KMS-11 (cell line): ENCODE data around the gene MITF.

Experiments used
- H2AFZ ChIP-seq: fragments of 200-600 bp; sonication (generic); 2 replicates; pipeline ENCODE4 v1.6.1; 2016; ENCODE audit warnings: antibody characterized with exemption, mixed run types, low read depth
- H3K27ac ChIP-seq: fragments of 200-600 bp; sonication (generic); 2 replicates; pipeline ENCODE4 v1.6.1; 2016; ENCODE audit warnings: mild to moderate bottlenecking, mixed run types
- H3K27me3 ChIP-seq: fragments of 200-600 bp; sonication (generic); 2 replicates; pipeline ENCODE4 v1.6.1; 2017; ENCODE audit warnings: mild to moderate bottlenecking, low read depth, mixed run types, moderate library complexity; ENCODE audit not compliant: insufficient read depth
- H3K36me3 ChIP-seq: fragments of 200-600 bp; sonication (generic); 2 replicates; pipeline ENCODE4 v1.6.1; 2017; ENCODE audit warnings: mild to moderate bottlenecking, mixed run types; ENCODE audit not compliant: insufficient read depth
- H3K4me1 ChIP-seq: fragments of 200-600 bp; sonication (generic); 2 replicates; pipeline ENCODE4 v1.6.1; 2016; ENCODE audit warnings: mild to moderate bottlenecking, low read depth, mixed run types; ENCODE audit not compliant: poor library complexity, severe bottlenecking
- H3K4me2 ChIP-seq: fragments of 200-600 bp; sonication (generic); 2 replicates; pipeline ENCODE4 v1.7.0; 2016; ENCODE audit warnings: mild to moderate bottlenecking, mixed run types
- H3K4me3 ChIP-seq: fragments of 200-600 bp; sonication (generic); IDR thresholded peaks from 2 replicates; pipeline ENCODE4 v1.6.1; 2017; ENCODE audit warnings: low read depth, low read length, mixed read lengths; ENCODE audit not compliant: insufficient read depth
- H3K79me2 ChIP-seq: fragments of 200-600 bp; sonication (generic); 2 replicates; pipeline ENCODE4 v1.6.1; 2016; ENCODE audit warnings: low read depth, mixed run types; ENCODE audit not compliant: insufficient read depth
- H3K9ac ChIP-seq: fragments of 200-600 bp; sonication (generic); 2 replicates; pipeline ENCODE4 v1.6.1; 2016; ENCODE audit warnings: mild to moderate bottlenecking, mixed run types
- H4K20me1 ChIP-seq: fragments of 200-600 bp; sonication (generic); 2 replicates; pipeline ENCODE4 v1.6.1; 2016; ENCODE audit warnings: mild to moderate bottlenecking, mixed run types; ENCODE audit not compliant: insufficient read depth
- TF ChIP-seq, protein P1 (sequence below): fragments of 200-600 bp; sonication (generic); conservative IDR thresholded peaks from 2 replicates; pipeline ENCODE4 v1.6.1; 2017; ENCODE audit warnings: low read depth, mild to moderate bottlenecking, antibody characterized with exemption, low read length, moderate library complexity, mixed read lengths

The MITF gene

DNA sequence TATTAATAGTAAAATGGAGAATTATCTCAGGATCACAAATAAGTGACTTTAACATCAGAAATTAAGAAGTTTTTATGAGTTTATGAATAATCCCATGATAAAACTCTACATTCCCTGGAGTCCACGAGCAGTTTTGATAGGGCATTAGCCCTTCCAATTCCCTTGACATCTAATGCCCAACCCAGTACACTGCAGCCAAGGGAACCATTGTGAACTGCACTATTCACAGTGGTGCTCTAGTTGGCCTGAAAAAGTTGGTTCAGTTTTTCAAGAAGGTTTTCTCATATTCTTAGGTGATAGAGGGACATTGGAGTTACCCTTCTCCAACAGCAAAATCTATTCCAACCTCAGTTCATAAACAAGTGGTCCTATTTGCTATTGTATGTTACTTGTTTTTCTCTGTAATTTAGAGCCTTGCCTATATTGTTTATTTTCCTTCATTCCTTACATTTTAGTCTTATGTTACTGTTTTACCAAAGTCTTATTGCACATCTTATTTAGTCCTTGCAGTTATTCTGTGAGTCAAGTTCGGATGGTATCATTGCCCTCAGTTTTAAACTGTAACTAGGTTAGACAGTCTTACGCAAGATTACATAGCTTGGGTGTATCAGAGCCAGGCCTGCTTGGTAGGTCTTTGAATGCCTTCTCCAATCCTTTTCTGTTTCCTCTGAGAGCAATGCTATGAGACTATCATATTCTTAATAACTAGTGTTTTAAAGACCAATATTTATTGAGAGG lies 202.3 kb downstream of the MITF start:
- TF ChIP-seq, protein P1, sequence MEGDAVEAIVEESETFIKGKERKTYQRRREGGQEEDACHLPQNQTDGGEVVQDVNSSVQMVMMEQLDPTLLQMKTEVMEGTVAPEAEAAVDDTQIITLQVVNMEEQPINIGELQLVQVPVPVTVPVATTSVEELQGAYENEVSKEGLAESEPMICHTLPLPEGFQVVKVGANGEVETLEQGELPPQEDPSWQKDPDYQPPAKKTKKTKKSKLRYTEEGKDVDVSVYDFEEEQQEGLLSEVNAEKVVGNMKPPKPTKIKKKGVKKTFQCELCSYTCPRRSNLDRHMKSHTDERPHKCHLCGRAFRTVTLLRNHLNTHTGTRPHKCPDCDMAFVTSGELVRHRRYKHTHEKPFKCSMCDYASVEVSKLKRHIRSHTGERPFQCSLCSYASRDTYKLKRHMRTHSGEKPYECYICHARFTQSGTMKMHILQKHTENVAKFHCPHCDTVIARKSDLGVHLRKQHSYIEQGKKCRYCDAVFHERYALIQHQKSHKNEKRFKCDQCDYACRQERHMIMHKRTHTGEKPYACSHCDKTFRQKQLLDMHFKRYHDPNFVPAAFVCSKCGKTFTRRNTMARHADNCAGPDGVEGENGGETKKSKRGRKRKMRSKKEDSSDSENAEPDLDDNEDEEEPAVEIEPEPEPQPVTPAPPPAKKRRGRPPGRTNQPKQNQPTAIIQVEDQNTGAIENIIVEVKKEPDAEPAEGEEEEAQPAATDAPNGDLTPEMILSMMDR, result no peak
- H2AFZ ChIP-seq, result no peak overlapping the region
- no peaks in the 10 kb centered on the region for H4K20me1 ChIP-seq
- no peaks in the 10 kb centered on the region for H3K27me3 ChIP-seq
- H3K4me2 ChIP-seq, result no peak overlapping the region
- H3K4me1 ChIP-seq, result no peaks in the 10 kb centered on the region
- no peak overlapping the region for H3K9ac ChIP-seq
- H3K4me3 ChIP-seq, result no peak overlapping the region
- no peak overlapping the region for H3K27ac ChIP-seq
- H3K36me3 ChIP-seq, result no peaks in the 10 kb centered on the region
- no peaks in the 10 kb centered on the region for H3K79me2 ChIP-seq

DNA sequence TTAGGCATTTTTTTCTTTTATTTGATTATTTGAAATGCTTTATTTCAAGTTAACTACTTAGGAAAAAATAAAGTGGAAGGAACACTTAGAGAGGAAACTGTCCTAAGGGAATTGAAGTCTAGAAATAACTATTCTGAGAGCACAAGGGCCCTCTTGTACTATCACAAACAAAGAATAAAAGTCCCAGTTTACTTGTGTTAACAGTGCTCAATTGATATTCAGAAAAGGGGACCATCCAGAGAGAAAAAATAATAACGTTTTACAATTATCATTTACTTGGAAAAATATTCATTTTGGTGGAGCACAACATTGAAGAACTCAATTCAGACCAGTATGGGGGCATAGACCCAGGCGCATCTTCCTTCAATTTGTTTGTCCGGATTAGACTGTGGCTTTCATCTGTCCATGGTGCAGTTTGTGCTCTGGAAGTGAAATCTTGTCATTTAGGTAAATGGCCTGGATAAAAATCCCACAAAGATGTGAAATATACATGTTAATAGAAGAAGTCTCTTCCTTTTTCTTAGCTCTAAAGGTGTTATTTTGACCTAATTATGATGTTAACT lies 205.7 kb downstream of the MITF start:
- H4K20me1 ChIP-seq, result no peaks in the 10 kb centered on the region
- TF ChIP-seq, protein P1, result no peak
- no peaks in the 10 kb centered on the region for H3K27me3 ChIP-seq
- no peaks in the 10 kb centered on the region for H3K79me2 ChIP-seq
- H3K9ac ChIP-seq, result no peak overlapping the region
- H3K4me3 ChIP-seq, result no peak overlapping the region
- no peak overlapping the region for H2AFZ ChIP-seq
- H3K4me1 ChIP-seq, result no peaks in the 10 kb centered on the region
- no peaks in the 10 kb centered on the region for H3K36me3 ChIP-seq
- H3K4me2 ChIP-seq, result no peak overlapping the region
- H3K27ac ChIP-seq, result no peak overlapping the region

DNA sequence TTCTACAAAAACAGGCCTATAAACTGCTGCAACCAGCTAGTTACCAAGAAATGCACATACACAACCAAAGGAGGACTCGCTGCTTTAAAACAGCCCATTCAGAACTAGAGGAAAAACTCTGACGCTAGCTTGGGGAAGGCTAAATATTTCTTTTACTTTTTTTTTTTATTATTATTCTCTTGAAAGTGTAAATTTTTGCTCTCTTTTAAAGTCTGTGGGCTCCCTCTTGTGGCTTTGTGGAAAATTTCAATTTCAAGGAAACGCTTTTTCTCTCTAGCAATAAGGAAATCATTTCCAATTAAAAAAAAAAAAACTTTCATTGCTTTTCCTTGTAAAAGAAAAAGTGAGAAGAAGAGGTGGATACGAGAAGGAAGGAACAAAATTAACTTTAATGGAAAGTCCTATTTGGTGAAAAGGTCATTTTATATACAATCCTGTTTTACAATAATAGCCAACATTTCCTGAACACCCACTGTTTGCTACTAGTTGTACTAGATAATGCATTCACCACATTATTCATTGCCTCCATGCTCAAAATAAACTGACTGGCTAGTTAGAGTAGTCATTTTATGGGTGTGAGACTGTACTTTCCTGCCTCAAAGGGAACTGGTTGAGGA lies 209.1 kb downstream of the MITF start:
- Histone ChIP-seq H3K4me3 (no peak overlapping the region), H2AFZ (no peak overlapping the region), H3K4me1 (no peaks in the 10 kb centered on the region), H3K27me3 (no peaks in the 10 kb centered on the region), H3K79me2 (no peaks in the 10 kb centered on the region), H3K4me2 (no peak overlapping the region), H3K27ac (no peak overlapping the region), H3K9ac (no peak overlapping the region), H3K36me3 (no peaks in the 10 kb centered on the region), H4K20me1 (no peaks in the 10 kb centered on the region)
- TF ChIP-seq, protein P1, result peak; percentile 66; the same call in 1 of the 2 replicates

DNA sequence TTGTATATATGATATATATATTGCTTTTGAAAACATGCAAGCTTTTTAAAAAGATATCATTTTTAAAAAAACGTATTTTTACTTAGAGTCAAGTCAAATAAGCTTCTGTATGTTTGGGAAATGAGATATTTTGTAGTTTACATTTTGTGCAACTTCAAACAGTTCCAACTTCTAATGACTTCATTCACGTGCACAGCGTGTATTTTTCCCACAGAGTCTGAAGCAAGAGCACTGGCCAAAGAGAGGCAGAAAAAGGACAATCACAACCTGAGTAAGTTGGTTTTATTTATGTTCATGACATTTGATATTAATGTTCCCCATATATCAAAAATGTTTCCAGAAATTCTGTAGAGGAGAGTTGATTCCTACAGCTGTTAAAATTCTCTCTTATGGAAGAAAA lies 212.4 kb downstream of the MITF start:
- Histone ChIP-seq H3K4me3 (no peak overlapping the region), H3K4me2 (no peak overlapping the region), H3K27ac (no peak overlapping the region), H3K9ac (no peak overlapping the region), H3K4me1 (no peaks in the 10 kb centered on the region), H4K20me1 (no peaks in the 10 kb centered on the region), H3K79me2 (no peaks in the 10 kb centered on the region), H2AFZ (no peak overlapping the region), H3K27me3 (no peaks in the 10 kb centered on the region), H3K36me3 (no peaks in the 10 kb centered on the region)
- TF ChIP-seq, protein P1, result no peak
